ENCODE data around the gene HES4. TPM values are rescaled to one million over a fixed set of nuclear protein-coding genes. Genes with fewer than 3 reads are reported as not detected.
A peak's percentile ranks its signal among the peaks of the same experiment; 100 is the strongest.

Gene HES4
- total RNA-seq, 4 donors from 2014 or later, result 17.8 to 30.0 (median 22.6) TPM

DNA sequence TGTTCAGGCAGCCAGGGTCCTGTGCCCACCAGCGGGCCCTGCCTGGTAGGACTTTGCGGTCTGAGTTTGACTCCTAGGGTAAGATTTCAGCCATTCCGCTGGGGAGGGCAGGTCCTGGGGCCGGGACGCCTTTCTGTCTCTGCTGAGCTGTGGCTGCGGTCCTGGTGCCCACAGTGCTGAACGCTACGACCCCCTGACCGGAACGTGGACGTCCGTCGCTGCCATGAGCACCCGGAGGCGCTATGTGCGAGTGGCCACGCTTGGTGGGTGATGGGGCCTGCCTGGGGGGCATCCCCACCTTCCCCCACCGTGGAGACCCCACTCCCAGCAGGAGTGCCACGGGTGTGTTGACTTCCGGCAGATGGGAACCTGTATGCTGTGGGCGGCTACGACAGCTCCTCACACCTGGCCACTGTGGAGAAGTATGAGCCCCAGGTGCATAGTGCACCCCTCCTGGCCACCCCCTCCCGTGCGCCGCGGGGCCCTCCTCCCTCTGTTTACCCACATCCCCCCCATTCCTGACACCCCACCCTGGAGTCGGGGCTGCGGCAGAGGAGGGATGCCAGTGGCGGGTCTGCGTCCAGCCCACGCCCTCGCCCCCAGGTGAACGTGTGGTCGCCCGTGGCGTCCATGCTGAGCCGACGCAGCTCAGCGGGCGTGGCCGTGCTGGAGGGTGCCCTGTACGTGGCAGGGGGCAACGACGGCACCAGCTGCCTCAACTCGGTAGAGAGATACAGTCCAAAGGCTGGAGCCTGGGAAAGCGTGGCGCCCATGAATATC, 36.0 kb downstream of the HES4 start:
- ATAC-seq (ENCODE audit: low FRiP score) (no peak), DNase-seq (ENCODE audit: low spot score) (no peak)
- no peak for TF ChIP-seq CTCF (IDR thresholded peaks at IDR 0.05)

- no peak for TF ChIP-seq CTCF (IDR thresholded peaks at IDR 0.05)
- no peak for ATAC-seq (ENCODE audit: low FRiP score)
Measured at GRCh38 chr1:963301-963651, 36.6 kb downstream of the HES4 start.

DNA sequence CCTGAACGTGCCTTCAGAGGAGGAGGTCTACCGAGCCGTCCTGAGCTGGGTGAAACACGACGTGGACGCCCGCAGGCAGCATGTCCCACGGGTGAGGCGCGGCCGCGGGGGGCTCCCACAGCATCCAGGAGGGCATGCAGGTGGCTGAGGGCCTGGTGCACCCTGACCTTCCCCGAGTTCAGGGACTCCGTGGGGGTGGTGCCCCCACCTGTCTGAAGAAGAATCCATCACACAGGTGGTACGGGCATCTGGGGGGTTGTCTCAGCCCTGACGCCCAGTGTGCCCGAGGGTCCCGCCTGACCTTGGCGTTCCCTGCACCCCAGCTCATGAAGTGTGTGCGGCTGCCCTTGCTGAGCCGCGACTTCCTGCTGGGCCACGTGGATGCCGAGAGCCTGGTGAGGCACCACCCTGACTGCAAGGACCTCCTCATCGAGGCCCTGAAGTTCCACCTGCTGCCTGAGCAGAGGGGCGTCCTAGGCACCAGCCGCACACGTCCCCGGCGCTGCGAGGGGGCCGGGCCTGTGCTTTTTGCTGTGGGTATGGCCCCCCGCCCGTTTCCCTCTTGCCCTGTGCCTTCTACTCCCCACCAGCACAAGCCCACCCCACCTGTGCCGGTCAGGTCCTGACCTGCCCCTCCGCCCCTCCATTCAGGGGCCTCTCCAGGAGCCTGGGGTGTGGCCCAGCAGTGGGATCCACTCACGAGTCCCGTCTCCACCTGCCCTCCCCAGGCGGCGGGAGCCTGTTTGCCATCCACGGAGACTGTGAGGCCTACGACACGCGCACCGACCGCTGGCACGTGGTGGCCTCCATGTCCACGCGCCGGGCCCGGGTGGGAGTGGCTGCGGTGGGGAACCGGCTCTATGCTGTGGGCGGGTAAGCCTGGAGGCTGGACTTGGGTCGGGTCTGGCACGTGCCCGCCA, 37.3 kb downstream of the HES4 start:
- ATAC-seq (ENCODE audit: low FRiP score), result no peak
- DNase-seq (ENCODE audit: low spot score), result no peak
- no peak for TF ChIP-seq CTCF (IDR thresholded peaks at IDR 0.05)

More at GRCh38 chr1:963301-963651, 36.6 kb downstream of the HES4 start:
- no peak for DNase-seq (ENCODE audit: low spot score)

DNA sequence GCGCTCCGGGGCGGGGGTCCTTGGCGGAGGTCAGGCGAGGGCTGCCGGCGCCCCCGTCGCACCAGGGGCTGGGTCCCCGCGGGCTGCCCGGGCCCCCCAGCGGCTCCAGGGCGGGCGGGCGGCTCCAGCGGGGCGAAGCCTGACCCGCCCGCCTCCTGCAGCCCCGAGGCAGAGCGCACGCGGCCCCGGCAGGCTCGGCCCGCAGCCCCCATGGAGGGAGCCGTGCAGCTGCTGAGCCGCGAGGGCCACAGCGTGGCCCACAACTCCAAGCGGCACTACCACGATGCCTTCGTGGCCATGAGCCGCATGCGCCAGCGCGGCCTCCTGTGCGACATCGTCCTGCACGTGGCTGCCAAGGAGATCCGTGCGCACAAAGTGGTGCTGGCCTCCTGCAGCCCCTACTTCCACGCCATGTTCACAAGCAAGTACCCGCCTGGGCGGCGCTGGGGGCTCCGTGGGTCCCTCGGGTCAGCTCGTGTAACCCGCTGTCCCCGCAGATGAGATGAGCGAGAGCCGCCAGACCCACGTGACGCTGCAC, 38.7 kb downstream of the HES4 start:
- no peak for TF ChIP-seq CTCF (IDR thresholded peaks at IDR 0.05)
- DNase-seq (ENCODE audit: low spot score) (no peak), ATAC-seq (ENCODE audit: low FRiP score) (no peak)

DNA sequence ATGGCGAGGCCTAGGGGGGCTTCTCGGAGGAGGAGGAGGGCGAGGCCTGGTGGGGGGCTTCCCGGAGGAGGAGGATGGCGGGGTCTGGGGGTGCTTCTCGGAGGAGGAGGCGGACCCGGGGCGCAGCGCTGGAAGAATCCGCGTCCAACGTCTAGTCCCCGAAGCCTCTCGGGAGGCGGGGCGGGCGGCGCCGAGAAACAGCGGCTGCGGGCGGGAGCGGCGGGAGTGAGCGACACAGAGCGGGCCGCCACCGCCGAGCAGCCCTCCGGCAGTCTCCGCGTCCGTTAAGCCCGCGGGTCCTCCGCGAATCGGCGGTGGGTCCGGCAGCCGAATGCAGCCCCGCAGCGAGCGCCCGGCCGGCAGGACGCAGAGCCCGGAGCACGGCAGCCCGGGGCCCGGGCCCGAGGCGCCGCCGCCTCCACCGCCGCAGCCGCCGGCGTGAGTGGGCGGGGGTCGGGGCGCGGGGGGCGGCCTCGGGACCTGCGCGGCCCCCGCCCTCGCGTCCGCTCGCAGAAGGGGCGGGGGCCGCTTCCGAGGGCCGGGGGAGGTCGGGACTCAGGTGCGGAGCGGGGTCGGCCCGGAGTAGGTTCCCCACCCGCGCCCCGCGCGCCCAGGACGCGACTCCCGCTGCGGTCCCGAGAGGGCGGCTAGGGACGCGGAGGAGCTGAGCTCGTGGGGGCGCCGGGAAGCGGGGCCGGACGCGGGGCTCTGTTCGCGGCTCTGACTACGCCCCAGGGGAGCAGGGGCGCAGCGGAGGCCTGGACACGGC, 39.4 kb downstream of the HES4 start, which contains the start of gene KLHL17:
KLHL17 (plus strand) TSS at position 222 of the 769 bp plus-strand sequence; CDS start at position 332, 110 bp downstream.
- DNase-seq (ENCODE audit: low spot score), result no peak
- TF ChIP-seq CTCF (IDR thresholded peaks at IDR 0.05), result no peak
- peak; percentile 38 for ATAC-seq (ENCODE audit: low FRiP score)

DNA sequence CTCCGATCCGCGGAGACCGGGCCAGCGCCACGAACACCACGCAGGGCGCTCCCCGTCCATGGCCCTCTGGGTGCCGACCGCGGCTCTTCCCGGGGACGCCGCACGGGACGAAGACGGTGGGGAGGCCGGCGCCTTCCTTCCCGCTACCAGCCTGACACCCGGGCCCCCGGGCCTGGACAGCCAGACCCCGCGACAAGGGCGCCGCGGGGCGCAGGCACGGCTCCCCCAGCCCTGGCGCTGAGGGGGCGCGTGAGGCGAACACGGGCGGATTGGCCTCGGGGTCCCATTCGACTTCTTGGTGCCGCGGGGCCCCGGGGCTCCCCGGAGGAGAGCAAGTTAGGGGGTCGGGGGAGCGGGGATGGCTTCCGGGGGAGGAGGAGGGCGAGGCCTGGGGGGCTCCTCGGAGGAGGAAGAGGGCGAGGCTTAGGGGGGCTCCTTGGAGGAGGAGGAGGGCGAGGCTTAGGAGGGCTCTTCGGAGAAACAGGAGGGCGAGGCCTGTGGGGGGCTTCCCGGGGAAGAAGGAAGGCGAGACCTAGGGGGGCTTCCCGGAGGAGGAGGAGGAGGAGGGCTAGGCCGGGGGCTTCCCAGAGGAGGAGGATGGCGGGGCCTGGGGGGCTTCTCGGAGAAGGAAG, 40.0 kb downstream of the HES4 start:
- ATAC-seq (ENCODE audit: low FRiP score) (no peak), DNase-seq (ENCODE audit: low spot score) (no peak)
- no peak for TF ChIP-seq CTCF (IDR thresholded peaks at IDR 0.05)

Data from omental fat pad (tissue), 4 donors.